Smooth muscle cell of the brain vasculature (primary cell): ENCODE measurements around the gene TRPT1.
"Not testable (repeated sequence)": the region's sequence is repeated elsewhere in the genome, so short reads cannot be mapped to it uniquely, and the experiment has no call there.

ENCODE experiments used
- DNase-seq: peaks from one replicate; pipeline ENCODE4 v3.0.0-alpha.2; 2012; ENCODE audit warnings: low read depth, low spot score

Gene TRPT1

GRCh38 chr11:64258946-64259532 lies 33.1 kb upstream of the TRPT1 start:
- DNase-seq: no peak

- no peak for DNase-seq
Measured at GRCh38 chr11:64258356-64258755, 32.4 kb upstream of the TRPT1 start.

- no peak for DNase-seq
Measured at GRCh38 chr11:64256300-64256699, 30.3 kb upstream of the TRPT1 start.

GRCh38 chr11:64255135-64256128 lies 29.4 kb upstream of the TRPT1 start:
- no peak for DNase-seq

DNA sequence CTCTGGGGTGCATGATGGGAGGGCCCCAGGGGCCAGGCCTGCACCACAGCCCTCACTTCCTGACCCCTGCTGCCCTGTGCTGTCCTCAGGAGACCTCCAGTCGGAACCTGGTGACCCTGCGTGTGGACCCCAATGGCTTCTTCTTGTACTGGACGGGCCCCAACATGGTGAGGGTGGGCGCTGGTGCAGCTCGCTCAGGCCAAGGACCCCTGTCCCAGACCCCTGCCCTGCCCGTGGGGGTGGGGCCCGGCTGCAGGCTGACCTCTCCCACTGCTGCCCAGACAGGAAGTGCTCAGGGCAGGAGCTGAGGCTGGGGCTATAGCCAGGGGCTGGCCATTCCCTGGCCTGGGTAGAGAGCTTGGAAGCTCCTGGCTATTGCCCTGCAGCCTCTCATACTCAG lies 28.3 kb upstream of the TRPT1 start:
- DNase-seq: no peak

GRCh38 chr11:64253481-64253880 lies 27.5 kb upstream of the TRPT1 start:
- DNase-seq: no peak

DNA sequence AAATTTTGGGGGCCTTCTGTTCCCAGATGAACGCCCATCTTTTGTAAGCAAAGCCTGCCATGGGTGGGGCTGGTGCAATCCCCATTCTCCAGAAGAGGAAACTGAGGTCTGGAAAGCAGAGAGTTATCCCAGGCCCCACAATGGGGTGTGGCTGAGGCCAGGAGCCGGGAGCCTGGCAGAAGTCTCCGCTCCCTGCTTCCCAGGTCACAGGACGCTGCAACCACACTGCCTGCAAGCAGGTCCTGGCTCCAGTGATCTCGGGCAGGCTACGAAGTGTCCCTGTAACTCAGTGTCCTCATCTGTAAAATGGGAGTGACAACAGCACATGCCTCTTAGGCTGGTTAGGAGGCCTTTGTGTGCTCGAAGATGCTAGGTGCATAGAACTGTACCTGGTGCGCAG lies 27.1 kb upstream of the TRPT1 start:
- DNase-seq: no peak

GRCh38 chr11:64252003-64252872 lies 26.3 kb upstream of the TRPT1 start:
- no peak for DNase-seq

GRCh38 chr11:64251753-64252002 lies 25.7 kb upstream of the TRPT1 start:
- DNase-seq: no peak

DNA sequence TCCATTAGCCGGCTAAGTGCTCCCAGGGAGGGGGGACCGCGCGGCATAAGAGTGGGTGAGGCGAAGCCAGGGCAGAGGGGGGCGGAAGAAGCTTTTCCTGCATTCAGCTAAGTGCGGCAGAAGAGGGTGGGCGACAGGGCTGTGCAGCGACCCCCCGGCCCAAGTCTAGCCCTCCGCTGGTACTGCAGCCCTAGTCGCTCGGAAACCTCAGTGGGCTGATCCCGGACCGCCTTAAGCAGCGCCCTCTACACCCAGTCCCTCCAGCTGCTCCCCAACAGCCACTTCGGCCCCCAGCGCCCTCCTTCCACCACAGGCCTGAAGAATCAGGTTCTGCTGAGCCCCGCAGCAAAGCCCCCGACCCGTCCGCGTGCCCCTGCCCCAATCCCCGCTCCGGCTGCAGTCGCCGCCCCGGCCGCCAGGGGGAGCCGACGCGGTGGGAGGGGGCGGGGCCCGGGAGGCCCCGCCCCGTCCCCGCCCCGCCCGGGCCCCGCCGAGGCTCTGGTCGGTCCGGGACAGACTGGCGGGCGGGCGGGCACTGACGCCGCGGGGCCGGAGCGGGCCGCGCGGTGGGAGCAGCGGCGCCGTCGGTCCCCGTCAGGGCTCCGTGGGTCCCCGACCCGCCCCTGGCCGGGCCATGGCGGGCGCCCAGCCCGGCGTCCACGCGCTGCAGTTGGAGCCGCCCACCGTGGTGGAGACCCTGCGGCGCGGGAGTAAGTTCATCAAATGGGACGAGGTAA lies 25.2 kb upstream of the TRPT1 start, which contains the start of gene PLCB3:
PLCB3 (plus strand) TSS at position 515 of the 737 bp plus-strand sequence; CDS start at position 635, 120 bp downstream.
- DNase-seq: no peak

GRCh38 chr11:64250415-64251015 lies 24.5 kb upstream of the TRPT1 start:
- DNase-seq: no peak

DNA sequence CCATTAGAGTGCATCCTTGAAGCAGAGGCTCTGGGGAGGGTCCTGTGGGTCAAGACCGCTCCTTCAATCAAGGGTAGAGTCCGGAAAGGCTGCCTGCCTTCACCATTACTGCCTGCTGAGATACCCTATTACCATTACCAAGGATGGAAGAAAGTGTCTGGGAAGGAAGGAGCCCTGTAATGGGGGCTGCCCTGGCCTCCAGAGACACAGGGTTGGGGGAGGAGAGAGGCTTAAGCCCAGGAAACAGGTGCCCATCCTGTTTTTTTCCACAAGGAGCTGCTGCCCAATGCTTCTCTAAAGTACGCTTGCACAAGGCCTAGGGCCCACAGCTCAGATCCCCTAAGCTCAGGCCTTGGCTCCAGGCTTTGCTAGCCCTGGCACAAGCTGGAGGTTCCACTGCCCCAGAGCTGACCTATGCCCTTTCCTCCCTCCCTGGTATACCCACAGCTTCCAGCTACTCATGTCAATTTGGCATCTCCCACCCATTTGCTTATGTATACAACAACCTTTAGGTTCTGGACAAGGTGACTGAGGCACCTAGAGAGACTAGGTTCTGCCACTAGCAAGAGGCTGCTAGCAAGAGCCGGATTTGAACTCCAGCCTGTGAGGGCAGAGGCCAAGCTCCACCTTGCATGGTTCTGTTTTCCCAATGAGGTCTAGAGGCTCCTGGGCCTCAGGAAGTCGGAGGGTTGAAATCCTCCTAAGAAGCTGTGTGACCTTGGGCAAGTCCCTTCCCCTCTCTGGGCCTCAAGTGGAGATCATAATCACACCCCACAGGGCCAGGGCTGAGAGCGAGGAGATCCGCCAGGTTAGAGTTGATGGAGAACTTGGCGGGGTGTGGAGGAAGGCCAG lies 23.8 kb upstream of the TRPT1 start:
- DNase-seq: no peak

DNA sequence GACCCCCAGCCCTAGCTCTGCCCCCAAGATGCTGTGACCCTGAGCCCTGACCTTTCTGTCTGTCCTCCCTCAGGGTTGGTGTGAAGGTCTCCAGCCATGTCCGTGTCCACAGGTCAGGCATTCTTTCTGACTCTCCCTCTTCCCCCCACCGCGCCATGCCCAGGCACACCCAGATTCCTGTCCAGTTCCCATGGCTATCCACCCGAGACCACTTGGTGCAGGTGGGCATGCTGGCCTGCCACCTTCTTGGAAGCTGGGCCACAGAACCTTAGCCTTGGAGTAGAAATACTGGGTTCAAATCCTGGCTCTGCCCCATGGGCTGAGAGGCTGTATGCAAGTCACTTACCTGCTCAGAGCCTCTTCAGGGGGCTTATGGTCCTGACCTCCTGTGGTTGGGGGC lies 23.1 kb upstream of the TRPT1 start:
- no peak for DNase-seq

DNA sequence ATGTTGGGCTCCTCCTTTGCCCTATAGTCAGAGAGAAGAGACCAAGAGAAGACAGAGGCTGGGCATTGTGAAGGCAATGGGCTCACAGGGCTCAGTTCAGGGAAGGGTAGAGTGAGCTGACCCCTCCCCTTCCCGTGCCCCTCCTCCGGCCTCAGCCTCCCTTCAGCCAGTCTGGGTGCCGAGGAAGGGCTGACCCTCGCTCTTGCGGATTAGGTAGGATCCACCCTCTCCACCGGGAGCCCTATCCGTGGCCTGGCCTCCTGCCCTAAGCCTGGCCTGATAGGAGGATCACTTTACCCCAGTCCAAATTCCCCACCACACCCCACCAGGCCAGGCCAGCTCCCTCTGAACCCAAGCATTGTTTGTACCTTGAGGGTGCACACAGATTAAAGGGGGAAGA lies 22.6 kb upstream of the TRPT1 start:
- no peak for DNase-seq

DNA sequence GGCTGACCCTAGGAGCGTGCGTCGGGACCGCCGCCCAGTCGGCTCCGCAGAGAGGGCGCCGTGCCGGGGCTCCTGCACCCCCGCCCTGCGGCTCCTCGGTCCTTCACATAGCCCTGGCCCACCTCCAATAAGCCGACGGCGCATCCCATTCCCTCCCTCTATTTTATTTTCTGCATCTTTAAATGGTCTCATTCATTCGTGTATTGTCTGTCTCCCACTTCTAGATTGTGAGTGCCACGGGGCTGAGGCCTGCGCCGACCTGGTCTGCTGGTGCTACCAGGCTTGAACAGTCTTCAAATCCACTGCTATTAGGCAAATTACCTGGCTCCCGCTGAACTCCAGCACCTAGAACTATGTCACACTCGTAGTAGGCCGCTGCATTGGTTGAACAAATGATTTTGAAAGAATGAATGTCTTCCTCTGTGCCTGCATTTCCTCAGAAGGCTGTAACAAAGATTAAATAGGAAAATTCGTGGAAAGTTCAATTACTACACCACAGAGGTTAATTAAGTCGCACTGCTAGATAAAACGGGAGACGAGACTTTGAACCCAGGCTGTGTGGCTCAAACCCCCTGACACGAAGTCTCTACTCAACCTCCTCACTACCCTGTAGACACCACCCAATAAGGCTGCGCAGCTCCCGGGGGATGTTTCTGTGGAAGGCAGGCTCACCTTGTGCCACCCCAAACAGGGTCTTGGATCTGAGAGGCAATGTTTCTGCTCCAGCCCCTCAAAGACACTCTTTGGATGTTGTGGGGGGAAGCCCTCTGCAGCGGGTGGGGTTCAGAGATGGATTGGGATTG lies 21.9 kb upstream of the TRPT1 start:
- no peak for DNase-seq

GRCh38 chr11:64246871-64247728 lies 21.1 kb upstream of the TRPT1 start, which contains the start of gene PPP1R14B:
Gene PPP1R14B (minus strand): TSS chr11:64246943. CDS start chr11:64246673, 270 bp downstream.
- peak; percentile 61 for DNase-seq

GRCh38 chr11:64246621-64246870 lies 20.6 kb upstream of the TRPT1 start:
- not testable (repeated sequence) for DNase-seq

DNA sequence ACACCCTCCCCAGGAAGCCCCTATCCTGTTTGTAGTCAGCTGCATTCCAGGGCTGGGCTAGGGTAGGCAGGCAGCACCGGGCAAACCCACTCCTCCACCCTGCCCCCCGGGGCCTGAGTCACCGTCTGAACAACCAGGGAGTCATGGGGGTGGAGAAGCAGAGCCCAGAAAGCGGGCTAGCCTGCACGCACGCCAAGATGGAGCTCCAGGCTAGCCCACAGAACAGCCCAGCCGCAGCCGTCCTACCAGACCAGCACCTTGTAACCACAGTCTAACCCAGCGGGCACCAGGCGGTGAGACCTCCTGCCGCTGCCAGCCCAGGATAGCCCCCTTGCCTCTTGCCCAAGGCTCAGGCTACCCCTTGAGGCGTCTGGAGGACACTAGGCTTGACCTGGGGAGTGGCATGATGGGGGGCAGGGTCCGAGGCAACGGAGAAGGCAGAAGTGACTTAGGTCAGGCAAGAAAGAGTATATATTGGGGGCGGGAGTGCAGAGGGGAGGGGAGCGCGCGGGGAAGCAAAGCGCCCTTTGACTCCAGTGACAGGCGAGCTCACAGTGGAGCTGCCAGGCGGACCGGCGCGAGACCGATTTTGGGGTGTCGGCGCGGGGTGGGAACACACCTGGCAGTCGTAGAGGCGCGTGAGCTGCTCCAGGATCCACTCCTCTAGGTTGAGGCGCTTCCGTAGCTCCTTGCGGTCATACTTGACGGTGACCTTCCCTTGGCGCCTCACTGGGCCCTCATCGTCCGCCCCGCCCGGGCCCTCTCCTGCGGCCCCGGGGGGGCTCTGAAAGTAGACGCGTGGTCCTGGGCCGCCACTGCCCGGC lies 20.0 kb upstream of the TRPT1 start:
- DNase-seq: no peak
